ENCODE results near the gene GRPEL2. TPM values are rescaled to one million over a fixed set of nuclear protein-coding genes. Genes with fewer than 3 reads are reported as not detected.

The GRPEL2 gene
- total and polyA plus RNA-seq, 2 of the 8 experiments (the other 6 are each of a cell fraction or from before 2014, with no cell fraction given), result 11.2 to 52.2 TPM

DNA sequence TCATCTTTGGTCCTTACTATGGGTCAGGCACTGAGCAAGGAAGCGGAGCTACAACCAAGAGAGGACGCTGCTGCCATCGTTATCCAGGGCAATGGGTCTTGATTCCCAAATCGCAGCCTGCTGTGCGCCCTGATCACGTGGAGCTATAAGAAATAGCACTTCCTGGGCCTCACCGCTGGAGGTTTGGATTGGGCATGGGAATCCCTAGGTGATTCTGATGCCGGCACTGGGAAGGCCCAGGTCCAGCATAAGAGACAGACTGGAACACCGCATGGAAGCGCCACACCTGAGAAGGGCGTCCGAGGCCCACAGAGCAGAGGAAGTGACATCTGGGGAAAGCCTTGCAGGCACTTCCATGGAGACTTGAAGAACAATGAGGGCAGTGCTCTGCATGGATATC is 30.8 kb downstream of the GRPEL2 start:
- Histone ChIP-seq H3K14ac (ENCODE audit: insufficient read length) (no peak overlapping the region), H4K8ac (ENCODE audit: extremely low read depth, insufficient read depth, low read length) (peak overlapping the region; percentile 14; the same call in 1 of the 2 replicates), H2BK120ac (replicated peaks; ENCODE audit: low read depth, low read length) (no peak overlapping the region), H2BK20ac (ENCODE audit: low read length) (no peak overlapping the region), H3K9me3 (ENCODE audit: insufficient read depth in 2 of 2, low read depth in 1 of 2, low read length in 1 of 2) (no peaks in the 10 kb centered on the region), H3K9ac (replicated peaks in 1 of 4; ENCODE audit: extremely low read depth in 1 of 4, low read depth in 3 of 4, low read length in 3 of 4) (no peak overlapping the region), H2AFZ (ENCODE audit: low read length) (no peak overlapping the region), H2BK12ac (ENCODE audit: low read depth, low read length) (no peak overlapping the region), H3K23ac (ENCODE audit: insufficient read length) (no peak overlapping the region), H3K18ac (ENCODE audit: extremely low read depth, low read length) (no peak overlapping the region), H3K27me3 (replicated peaks in 1 of 4; ENCODE audit: control insufficient read depth in 3 of 4, extremely low read depth in 1 of 4, insufficient read depth in 3 of 4, low read length in 3 of 4) (no peaks in the 10 kb centered on the region), H3K36me3 (ENCODE audit: control insufficient read depth in 2 of 4, insufficient read depth in 4 of 4, low read length in 3 of 4) (no peaks in the 10 kb centered on the region), H3K56ac (replicated peaks; ENCODE audit: insufficient read length, low read depth, low read length) (no peak overlapping the region), H3K4ac (replicated peaks; ENCODE audit: insufficient read length, low read depth, low read length) (no peak overlapping the region), H4K5ac (ENCODE audit: insufficient read length, low read depth, low read length) (no peak overlapping the region), H2AK5ac (ENCODE audit: low read depth, low read length) (no peak overlapping the region), H3K4me1 (replicated peaks in 1 of 4; ENCODE audit: control insufficient read depth in 3 of 4, insufficient read depth in 4 of 4, low read length in 3 of 4) (no peaks in the 10 kb centered on the region; a peak in 4 of 7 replicates), H2BK15ac (ENCODE audit: low read length) (no peak overlapping the region), H4K20me1 (replicated peaks in 1 of 2; ENCODE audit: control insufficient read depth in 1 of 2, insufficient read depth in 2 of 2, low read length in 2 of 2) (no peaks in the 10 kb centered on the region), H3K23me2 (ENCODE audit: low read depth, low read length) (no peaks in the 10 kb centered on the region), H4K91ac (replicated peaks; ENCODE audit: insufficient read length, low read length) (no peak overlapping the region), H3K27ac (ENCODE audit: low read depth, low read length) (no peak overlapping the region), H3K79me2 (ENCODE audit: control insufficient read depth in 1 of 2, insufficient read depth in 2 of 2, low read length in 2 of 2) (no peaks in the 10 kb centered on the region), H2BK5ac (ENCODE audit: low read depth, low read length) (no peak overlapping the region), H3K4me2 (ENCODE audit: insufficient read depth in 1 of 2, low read depth in 2 of 2, low read length in 2 of 2) (no peak overlapping the region), H3K4me3 (ENCODE audit: extremely low read depth in 1 of 4, insufficient read depth in 2 of 4, low read depth in 3 of 4, low read length in 4 of 4) (no peak overlapping the region), H3K79me1 (ENCODE audit: low read depth, low read length) (no peaks in the 10 kb centered on the region)
- WGBS, 2 experiments (ENCODE audit: extremely low coverage in 1 of 2, insufficient coverage in 1 of 2, insufficient read length in 1 of 2, insufficient replicate concordance in 2 of 2, low coverage in 1 of 2, low lambda C conversion rate in 2 of 2, missing lambda C conversion rate in 1 of 2), result 93% methylated on average over 12 of the region's 12 CpGs; no CpG with 5 or more reads in 1 of the 2 experiments
- CTCF ChIA-PET (ENCODE audit: partially characterized antibody), result interaction anchor here (0.6 to 46.1 kb wide), 10 partner anchors 8 to 189 kb away, joined by 3 to 1310 read pairs (median 4); partner anchors contain the start of genes GRPEL2 and IL17B
- POLR2A ChIA-PET (ENCODE audit: partially characterized antibody), result interaction anchor here (0.6 to 1.4 kb wide), 3 partner anchors 9 to 1244 kb away, joined by 3 to 6 read pairs (median 4); no protein-coding TSS in a partner anchor
- DNase-seq (ENCODE audit: low read depth in 1 of 2, low spot score in 2 of 2) (no peak), FAIRE-seq (no peak)
- TF ChIP-seq TAF7 (optimal IDR thresholded peaks at IDR 0.05; ENCODE audit: borderline replicate concordance, low read depth, low read length) (no peak), HDAC2 (IDR thresholded peaks at IDR 0.05; ENCODE audit: borderline replicate concordance in 1 of 2, low read depth in 2 of 2, low read length in 2 of 2) (no peak), SIN3A (conservative IDR thresholded peaks at IDR 0.05 in 1 of 2, IDR thresholded peaks at IDR 0.05 in 1 of 2; ENCODE audit: low read depth in 1 of 2, low read length in 2 of 2) (no peak), KDM5A (IDR thresholded peaks at IDR 0.05; ENCODE audit: low read length) (no peak), RAD21 (IDR thresholded peaks at IDR 0.05 in 1 of 2, conservative IDR thresholded peaks at IDR 0.05 in 1 of 2; ENCODE audit: low read depth in 2 of 2, low read length in 2 of 2) (no peak), SRF (IDR thresholded peaks at IDR 0.05; ENCODE audit: low read depth, low read length) (no peak)
- TF ChIP-seq, protein P1, sequence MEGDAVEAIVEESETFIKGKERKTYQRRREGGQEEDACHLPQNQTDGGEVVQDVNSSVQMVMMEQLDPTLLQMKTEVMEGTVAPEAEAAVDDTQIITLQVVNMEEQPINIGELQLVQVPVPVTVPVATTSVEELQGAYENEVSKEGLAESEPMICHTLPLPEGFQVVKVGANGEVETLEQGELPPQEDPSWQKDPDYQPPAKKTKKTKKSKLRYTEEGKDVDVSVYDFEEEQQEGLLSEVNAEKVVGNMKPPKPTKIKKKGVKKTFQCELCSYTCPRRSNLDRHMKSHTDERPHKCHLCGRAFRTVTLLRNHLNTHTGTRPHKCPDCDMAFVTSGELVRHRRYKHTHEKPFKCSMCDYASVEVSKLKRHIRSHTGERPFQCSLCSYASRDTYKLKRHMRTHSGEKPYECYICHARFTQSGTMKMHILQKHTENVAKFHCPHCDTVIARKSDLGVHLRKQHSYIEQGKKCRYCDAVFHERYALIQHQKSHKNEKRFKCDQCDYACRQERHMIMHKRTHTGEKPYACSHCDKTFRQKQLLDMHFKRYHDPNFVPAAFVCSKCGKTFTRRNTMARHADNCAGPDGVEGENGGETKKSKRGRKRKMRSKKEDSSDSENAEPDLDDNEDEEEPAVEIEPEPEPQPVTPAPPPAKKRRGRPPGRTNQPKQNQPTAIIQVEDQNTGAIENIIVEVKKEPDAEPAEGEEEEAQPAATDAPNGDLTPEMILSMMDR (IDR thresholded peaks at IDR 0.05; ENCODE audit: control extremely low read depth in 1 of 3, insufficient read depth in 1 of 3, low read depth in 1 of 3, low read length in 3 of 3), result no peak

Data from H1 (cell line).